ENCODE measurements around the gene SIAH3. TPM values are rescaled to one million over a fixed set of nuclear protein-coding genes. Genes with fewer than 3 reads are reported as not detected.

Gene SIAH3
- total and polyA plus RNA-seq, 10 of the 15 experiments (the other 5 are each of a cell fraction or from before 2014, with no cell fraction given) = not detected

DNA sequence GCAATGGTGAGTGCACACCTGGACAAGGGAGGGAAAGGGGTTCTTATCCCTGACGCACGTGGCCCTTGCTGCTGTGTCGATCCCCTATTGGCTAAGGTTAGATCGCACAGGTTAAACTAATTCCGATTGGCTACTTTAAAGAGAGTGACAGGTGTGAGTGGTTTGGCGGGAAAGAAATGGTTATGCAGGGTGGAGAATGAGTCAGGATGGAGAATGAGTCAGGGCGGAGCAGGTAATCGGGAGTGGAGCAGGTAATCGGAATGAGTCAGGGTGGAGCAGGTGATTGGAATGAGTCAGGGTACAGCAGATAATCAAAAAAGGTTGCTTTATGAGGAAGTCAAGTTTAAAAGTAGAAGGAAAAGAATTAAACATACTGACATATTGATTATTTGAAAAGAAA is 24.4 kb upstream of the SIAH3 start (continued):
- no peak for TF ChIP-seq ZNF592 (IDR thresholded peaks at IDR 0.05)

GRCh38 chr13:45873491-45874325 is 22.2 kb upstream of the SIAH3 start:
- H3K79me2 ChIP-seq (ENCODE audit: control insufficient read depth, insufficient read depth, low read length) = no peaks in the 10 kb centered on the region
- in situ Hi-C loops (cut with MboI) = no loop called here
- ChIA-PET CTCF (interaction anchor here (0.5 to 0.7 kb wide), 2 partner anchors 39 to 174 kb away, joined by 3 read pairs; no protein-coding TSS in a partner anchor), RAD21 (ENCODE audit: unreplicated experiment) (no interaction called here), SMC1A (ENCODE audit: uncharacterized antibody, unreplicated experiment) (interaction anchor here (0.6 to 0.7 kb wide), 3 partner anchors 12 to 190 kb away, joined by 3 to 5 read pairs (median 3); no protein-coding TSS in a partner anchor), POLR2A (no interaction called here)
- no peak overlapping the region for H3K4me3 ChIP-seq
- no peak overlapping the region for H3K9ac ChIP-seq (ENCODE audit: control insufficient read depth, insufficient read depth, low read length)
- H2AFZ ChIP-seq (ENCODE audit: control insufficient read depth, low read depth, low read length) = no peak overlapping the region
- H3K36me3 ChIP-seq (ENCODE audit: control insufficient read depth in 2 of 2, insufficient read depth in 2 of 2, low read length in 1 of 2) = no peaks in the 10 kb centered on the region
- no peak for FAIRE-seq
- no peaks in the 10 kb centered on the region for H4K20me1 ChIP-seq (ENCODE audit: control insufficient read depth, insufficient read depth)
- H3K27me3 ChIP-seq (replicated peaks in 1 of 2; ENCODE audit: control insufficient read depth in 2 of 2, insufficient read depth in 2 of 2, low read length in 1 of 2) = 0 out of 4 replicates have a peak, but pooled peaks cover 0 to 1% of the 10 kb centered on the region in 2 experiments
- intact Hi-C loops (cut with micrococcal nuclease; ENCODE audit: unreplicated experiment) = no loop called here
- H3K4me1 ChIP-seq (ENCODE audit: control insufficient read depth, insufficient read depth, low read length) = no peaks in the 10 kb centered on the region
- H3K27ac ChIP-seq (ENCODE audit: control insufficient read depth, insufficient read depth) = no peak overlapping the region
- H3K4me2 ChIP-seq (ENCODE audit: control insufficient read depth, insufficient read depth) = no peak overlapping the region
- no TSS peak for BruUV-seq (replicated peaks)
- no peak for ATAC-seq
- WGBS (ENCODE audit: insufficient coverage, insufficient replicate concordance, low lambda C conversion rate, missing lambda C conversion rate) = 59% methylated on average over 8 of the region's 8 CpGs
- no peaks in the 10 kb centered on the region for H3K9me3 ChIP-seq (replicated peaks; ENCODE audit: control insufficient read depth, insufficient read depth, low read length)
- DNase-seq (ENCODE audit: low read depth, low spot score) = no peak
- TF ChIP-seq, protein P1, sequence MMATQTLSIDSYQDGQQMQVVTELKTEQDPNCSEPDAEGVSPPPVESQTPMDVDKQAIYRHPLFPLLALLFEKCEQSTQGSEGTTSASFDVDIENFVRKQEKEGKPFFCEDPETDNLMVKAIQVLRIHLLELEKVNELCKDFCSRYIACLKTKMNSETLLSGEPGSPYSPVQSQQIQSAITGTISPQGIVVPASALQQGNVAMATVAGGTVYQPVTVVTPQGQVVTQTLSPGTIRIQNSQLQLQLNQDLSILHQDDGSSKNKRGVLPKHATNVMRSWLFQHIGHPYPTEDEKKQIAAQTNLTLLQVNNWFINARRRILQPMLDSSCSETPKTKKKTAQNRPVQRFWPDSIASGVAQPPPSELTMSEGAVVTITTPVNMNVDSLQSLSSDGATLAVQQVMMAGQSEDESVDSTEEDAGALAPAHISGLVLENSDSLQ (IDR thresholded peaks at IDR 0.05) = no peak
- TF ChIP-seq IRF3 (IDR thresholded peaks at IDR 0.05) = no peak
- TF ChIP-seq CHD2 (IDR thresholded peaks at IDR 0.05; ENCODE audit: borderline replicate concordance, low read depth, low read length) = no peak
- TF ChIP-seq POLR2AphosphoS2 (IDR thresholded peaks at IDR 0.05; ENCODE audit: low read depth, low read length) = no peak
- TF ChIP-seq EED (IDR thresholded peaks at IDR 0.05; ENCODE audit: low read depth) = no peak
- TF ChIP-seq, protein P2, sequence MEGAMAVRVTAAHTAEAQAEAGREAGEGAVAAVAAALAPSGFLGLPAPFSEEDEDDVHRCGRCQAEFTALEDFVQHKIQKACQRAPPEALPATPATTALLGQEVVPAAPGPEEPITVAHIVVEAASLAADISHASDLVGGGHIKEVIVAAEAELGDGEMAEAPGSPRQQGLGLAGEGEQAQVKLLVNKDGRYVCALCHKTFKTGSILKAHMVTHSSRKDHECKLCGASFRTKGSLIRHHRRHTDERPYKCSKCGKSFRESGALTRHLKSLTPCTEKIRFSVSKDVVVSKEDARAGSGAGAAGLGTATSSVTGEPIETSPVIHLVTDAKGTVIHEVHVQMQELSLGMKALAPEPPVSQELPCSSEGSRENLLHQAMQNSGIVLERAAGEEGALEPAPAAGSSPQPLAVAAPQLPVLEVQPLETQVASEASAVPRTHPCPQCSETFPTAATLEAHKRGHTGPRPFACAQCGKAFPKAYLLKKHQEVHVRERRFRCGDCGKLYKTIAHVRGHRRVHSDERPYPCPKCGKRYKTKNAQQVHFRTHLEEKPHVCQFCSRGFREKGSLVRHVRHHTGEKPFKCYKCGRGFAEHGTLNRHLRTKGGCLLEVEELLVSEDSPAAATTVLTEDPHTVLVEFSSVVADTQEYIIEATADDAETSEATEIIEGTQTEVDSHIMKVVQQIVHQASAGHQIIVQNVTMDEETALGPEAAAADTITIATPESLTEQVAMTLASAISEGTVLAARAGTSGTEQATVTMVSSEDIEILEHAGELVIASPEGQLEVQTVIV (IDR thresholded peaks at IDR 0.05; ENCODE audit: borderline replicate concordance, partially characterized antibody) = no peak
- TF ChIP-seq TARDBP (IDR thresholded peaks at IDR 0.05; ENCODE audit: borderline replicate concordance) = no peak
- TF ChIP-seq PAX5 (IDR thresholded peaks at IDR 0.05; ENCODE audit: borderline replicate concordance, low read depth, low read length) = no peak
- TF ChIP-seq SUZ12 (IDR thresholded peaks at IDR 0.05; ENCODE audit: unreplicated experiment) = no peak
- no peak for TF ChIP-seq SRF (IDR thresholded peaks at IDR 0.05; ENCODE audit: low read depth in 2 of 2, low read length in 2 of 2)

Data from GM12878 (cell line).